Cardiac fibroblast (primary cell): ENCODE data around the gene DLX3.
A peak's percentile ranks its signal among the peaks of the same experiment; 100 is the strongest.

Source experiments
- DNase-seq, 2 donors: peaks; one replicate each; pipeline versions ENCODE4 v3.0.0 to v3.0.0-alpha.2; 2010; ENCODE audit warnings: low read depth in 2 of 2
- H3K4me3 ChIP-seq, 2 donors: replicated peaks in 1 of 2; 1 replicate in 1 of 2; 2 replicates in 1 of 2; pipeline ENCODE4 v1.5.1; 2011; ENCODE audit warnings: low read depth in 2 of 2, low read length in 2 of 2, mild to moderate bottlenecking in 2 of 2, moderate library complexity in 1 of 2
- TF ChIP-seq, protein P1 (sequence below): IDR thresholded peaks from one replicate; pipeline ENCODE4 v1.5.1; 2011; ENCODE audit warnings: low read depth, mild to moderate bottlenecking, low read length, inconsistent platforms

DLX3 gene

DNA sequence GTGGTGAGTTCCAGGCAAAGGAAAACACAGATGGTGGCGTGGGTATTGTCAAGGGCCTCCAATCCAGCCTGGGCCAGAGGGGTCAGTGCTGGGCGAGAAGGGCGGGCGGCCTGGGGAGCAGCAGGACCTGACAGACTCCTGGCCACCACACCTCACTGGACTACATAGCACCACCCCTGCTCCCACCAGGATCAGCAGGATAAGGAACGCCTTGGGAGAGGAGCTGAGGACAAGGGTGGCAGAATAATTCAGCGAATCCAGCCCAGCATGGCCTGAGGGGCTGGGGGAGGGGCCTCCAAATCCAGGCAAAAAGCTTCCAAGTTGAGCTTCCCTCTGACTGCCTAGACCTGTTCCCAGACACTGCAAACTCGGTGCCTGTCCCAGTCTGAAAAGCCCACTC is 19.5 kb downstream of the DLX3 start:
- DNase-seq = no peak
- no peak overlapping the region for H3K4me3 ChIP-seq
- TF ChIP-seq, protein P1, sequence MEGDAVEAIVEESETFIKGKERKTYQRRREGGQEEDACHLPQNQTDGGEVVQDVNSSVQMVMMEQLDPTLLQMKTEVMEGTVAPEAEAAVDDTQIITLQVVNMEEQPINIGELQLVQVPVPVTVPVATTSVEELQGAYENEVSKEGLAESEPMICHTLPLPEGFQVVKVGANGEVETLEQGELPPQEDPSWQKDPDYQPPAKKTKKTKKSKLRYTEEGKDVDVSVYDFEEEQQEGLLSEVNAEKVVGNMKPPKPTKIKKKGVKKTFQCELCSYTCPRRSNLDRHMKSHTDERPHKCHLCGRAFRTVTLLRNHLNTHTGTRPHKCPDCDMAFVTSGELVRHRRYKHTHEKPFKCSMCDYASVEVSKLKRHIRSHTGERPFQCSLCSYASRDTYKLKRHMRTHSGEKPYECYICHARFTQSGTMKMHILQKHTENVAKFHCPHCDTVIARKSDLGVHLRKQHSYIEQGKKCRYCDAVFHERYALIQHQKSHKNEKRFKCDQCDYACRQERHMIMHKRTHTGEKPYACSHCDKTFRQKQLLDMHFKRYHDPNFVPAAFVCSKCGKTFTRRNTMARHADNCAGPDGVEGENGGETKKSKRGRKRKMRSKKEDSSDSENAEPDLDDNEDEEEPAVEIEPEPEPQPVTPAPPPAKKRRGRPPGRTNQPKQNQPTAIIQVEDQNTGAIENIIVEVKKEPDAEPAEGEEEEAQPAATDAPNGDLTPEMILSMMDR = no peak

DNA sequence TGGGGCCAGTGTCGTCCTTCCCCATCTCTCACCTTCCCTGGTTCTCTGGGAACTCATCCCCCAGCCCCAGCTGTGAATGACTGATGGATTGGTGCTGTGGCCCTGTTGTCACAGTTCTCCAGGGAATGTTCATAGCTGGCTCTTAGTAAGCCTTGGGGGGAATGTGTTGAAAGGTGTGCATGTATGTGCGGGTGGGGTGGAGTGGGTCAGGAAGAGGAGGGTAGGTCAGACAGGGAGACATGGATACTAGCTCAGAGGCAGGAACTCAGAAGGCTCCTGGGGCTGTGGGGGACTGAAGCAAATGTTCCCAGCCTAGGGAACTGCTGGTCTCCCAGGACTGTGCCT is 21.8 kb downstream of the DLX3 start:
- no peak for DNase-seq
- no peak overlapping the region for H3K4me3 ChIP-seq
- TF ChIP-seq, protein P1 = no peak

DNA sequence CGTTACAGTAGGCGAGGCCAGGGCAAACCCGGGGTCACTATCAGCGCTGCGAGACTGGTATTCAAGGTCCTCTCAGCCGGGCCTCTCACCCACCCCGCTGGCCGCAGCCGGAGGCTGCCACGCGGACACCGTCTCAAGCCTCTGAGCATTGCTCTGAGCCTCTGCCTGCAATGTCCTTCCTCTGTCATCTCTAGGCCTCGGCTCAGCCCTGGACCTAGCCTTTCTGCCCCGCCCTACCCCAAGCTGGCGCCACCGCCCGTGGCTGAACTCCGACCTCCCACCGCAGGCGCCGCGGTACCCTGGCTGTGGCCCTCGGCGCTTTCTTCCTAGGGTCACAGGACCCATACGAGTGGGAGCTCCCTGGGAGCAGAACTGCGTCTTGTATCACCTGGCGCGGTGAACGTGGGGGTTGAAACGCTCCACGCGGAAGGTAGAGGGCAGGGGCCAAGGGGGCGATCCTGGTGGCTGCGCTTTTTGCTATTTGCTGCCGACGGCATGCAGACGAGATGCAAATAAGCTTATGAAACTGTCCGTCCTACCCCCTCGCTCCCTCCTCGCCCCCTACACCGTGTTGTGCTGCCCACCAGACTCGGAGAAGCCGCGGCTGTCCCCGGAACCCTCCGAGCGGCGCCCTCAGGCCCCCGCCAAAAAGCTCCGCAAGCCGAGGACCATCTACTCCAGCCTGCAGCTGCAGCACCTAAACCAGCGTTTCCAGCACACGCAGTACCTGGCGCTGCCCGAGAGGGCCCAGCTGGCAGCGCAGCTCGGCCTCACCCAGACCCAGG is 22.3 kb downstream of the DLX3 start:
- TF ChIP-seq, protein P1 = no peak
- DNase-seq = no peak
- no peak overlapping the region for H3K4me3 ChIP-seq

DNA sequence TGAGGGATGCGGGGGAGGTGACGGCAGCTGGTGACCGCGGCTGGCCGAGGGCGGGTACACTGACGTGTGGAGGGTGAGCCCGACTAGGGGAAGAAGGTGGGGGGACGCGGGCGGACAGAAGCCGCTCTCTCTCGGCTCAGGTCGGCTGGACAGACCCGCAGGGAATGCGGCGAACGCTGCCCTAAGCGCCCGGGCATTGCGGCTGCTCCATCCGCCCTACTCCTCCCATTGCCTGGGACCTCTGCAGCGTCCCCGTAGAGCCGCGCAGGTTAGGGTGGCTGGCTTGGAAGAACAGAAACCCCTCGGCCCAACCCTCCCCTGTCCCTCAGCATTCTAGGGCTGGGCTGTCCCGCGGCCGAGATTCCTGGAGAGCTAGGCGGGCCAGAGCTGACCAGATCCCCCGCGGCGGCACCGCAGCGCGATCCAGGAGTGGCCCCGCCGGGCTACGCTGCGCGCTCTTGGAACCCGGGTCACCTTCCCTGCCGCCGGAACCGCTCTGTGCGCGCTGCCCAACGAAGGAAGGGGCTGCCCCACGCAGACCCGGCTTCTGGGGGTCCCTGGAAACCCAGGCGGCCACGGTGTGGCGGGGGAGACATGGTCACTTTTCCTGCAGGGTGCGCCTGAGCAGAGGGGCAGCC is 23.1 kb downstream of the DLX3 start:
- peak in 1 of 2 donors; percentile 14 for DNase-seq
- TF ChIP-seq, protein P1 = no peak
- no peak overlapping the region for H3K4me3 ChIP-seq

DNA sequence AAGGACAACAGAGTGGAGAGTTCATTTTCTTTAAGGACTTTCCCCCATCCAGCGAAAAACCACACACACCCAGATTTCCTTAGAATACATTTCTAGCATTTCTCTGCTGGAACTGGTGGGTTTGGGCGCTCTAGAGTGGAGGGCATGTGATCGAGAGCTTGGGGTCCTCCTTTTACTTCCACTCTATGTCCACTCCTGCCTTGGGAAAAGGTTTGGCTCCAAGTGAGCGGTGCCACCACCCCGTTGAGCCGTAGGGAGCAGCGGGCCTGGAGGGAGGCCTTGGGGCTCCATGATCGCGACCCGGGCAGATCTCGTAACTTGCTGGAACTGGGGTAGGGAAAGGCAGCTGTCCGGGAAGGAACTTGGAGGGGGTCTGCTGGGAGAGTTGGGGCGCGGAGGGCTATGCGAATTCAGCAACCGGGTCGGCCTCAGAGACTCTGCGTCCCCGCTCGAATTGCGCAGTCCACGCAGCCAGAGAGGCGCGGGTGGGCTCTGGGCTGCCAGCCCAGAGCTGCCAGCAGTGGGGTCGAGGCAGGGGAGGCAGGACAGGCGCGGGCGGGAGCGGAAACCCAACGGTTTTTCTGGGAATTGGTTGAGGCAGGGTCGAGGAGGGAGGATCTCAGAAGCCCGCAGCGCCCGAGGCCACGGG is 23.7 kb downstream of the DLX3 start:
- no peak overlapping the region for H3K4me3 ChIP-seq
- TF ChIP-seq, protein P1 = no peak
- no peak for DNase-seq

DNA sequence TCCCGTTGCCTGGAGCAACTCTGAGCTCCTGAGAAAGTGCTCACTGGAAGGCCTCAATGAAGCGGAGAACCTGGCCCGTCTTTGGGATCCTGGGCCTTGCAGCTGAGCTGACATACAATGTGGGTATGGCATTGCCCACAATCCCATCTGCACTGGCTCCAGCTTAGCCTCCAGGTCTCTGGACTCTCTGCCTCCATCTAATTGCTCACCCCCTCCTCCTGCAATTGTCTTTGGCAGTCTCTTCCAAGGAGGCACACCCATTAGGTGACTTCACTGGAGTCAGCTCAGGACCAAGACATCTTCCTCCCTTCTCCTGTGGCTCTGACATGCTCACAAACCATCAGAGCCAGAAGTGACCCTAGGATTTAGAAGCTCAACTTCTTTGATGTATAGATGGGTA is 24.5 kb downstream of the DLX3 start:
- TF ChIP-seq, protein P1 = no peak
- H3K4me3 ChIP-seq = no peak overlapping the region
- no peak for DNase-seq
